Islet of Langerhans (tissue), 1 donor: ENCODE measurements around the gene PRSS57.
"Not testable (repeated sequence)": the region's sequence is repeated elsewhere in the genome, so short reads cannot be mapped to it uniquely, and the experiment has no call there.

Source experiments
- FAIRE-seq: peaks from one replicate; lab custom pipeline; 2011; peaks lifted over from hg19 to GRCh38; lab: Jason Lieb, UNC

PRSS57 gene

DNA sequence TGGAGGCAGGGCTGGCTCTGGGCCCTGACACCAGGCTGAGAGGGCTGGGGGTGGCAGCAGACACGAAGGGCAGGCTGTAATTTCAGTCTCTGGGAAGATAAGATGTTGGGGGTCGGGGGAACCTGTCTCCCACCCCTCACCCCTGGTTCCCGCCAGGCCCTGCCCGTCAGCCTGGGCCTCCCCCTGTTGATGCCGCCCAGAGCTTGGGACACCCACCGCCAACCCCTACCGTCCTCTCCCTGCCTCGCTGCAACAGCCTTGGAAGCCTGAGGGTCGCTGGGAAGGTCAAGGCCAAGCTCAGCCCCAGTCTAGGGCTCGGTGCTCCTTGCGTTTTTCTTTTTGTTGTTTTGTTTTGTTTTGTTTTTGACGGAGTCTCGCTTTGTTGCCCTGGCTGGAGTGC, 28.0 kb upstream of the PRSS57 start:
- FAIRE-seq: no peak

DNA sequence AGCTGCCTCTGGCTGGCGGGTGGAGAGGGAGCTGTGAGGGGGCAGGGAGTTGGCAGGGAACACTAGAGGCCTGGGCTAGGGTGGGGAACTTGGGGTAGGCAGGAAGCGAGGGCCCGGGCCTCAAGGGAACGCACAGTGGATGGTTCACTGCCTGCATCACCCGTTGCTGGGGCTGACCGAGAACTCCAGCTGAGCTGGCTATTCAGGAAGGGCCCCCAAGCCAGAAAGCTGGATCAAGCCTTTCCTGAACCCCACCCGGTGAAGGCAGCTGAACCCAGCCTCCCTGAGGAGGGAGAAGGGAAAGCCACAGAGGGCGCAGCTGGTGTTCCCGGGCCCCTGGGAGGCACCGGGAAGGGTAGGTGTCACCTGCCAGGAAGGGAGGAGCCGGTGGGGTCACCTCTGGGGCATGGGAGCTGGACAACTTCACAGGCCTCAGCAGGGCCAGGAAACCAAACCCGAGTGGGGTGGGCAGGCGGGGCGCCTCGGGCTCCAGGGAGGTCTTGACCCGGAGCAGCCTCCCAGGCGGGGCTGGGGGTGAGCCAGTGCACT, 27.4 kb upstream of the PRSS57 start:
- FAIRE-seq: no peak

DNA sequence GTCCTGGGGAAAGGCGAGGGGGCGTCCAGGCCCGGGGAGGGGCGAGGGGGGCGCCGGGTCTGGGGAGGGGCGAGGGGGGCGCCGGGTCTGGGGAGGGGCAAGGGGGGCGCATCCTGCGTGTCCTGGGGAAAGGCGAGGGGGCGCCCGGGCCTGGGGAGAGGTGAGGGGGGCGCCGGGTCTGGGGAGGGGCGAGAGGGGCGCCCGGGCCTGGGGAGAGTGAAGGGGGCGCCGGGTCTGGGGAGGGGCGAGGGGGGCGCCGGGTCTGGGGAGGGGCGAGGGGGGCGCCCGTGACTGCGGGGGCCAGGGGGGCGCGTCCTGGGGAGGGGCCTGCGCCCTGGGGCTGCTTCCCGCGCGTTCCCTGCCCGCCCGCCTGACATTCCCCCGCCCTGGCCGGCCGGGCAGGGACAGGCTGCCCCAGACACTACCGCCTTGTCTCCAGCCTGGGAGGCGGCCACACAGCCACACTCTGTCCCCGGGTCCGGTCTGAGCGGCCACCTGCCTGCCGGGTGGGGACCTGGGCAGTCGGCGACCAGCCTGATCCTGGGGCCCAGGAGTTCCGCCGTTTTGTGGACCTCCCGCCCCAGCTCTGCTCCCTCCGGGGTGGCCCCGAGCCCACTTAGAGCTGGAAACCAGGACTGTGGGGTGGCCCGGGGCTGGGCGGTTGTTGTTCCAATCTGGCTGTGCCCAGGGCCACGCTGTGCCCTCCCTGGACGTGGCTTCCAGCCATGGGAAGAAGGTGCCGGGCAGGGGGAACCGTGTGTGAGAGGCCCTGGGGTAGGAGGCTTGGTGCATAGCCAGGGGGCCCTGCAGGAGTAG, 25.3 kb upstream of the PRSS57 start:
- FAIRE-seq: no peak

DNA sequence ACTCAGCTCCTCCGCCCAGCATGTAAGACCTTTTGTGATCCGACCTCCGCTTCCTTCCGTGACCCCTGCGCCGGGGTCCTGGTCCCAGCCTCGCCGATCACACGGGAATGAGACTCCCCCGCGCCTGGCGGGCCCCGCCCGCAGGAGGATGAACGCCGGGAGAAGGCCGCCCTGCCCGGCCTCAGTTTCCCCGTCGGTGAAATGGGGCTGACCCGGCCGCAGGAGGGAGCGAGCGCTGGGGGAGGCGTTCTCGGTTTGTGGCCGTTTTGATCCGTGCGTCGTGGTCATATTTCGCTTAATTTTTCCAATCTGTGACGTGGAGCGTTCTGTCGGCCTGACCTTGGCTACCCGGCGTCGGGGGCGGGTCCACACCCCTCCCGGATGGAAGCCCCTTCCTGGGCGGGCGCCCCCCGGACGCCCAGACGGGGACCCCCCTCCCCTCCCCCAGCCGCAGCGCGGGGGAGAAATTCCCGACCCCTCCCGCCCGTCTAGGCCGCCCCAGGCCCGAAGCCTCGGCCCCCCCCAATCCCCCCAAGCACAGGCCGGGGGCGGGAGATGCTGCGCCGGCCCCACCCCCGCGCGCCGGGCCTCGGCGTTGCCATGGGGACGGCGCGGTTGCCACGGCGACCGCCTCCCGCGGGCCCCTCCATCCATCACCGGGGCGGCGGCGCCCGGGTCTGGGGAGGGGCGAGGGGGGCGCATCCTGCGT, 24.5 kb upstream of the PRSS57 start:
- FAIRE-seq: no peak

DNA sequence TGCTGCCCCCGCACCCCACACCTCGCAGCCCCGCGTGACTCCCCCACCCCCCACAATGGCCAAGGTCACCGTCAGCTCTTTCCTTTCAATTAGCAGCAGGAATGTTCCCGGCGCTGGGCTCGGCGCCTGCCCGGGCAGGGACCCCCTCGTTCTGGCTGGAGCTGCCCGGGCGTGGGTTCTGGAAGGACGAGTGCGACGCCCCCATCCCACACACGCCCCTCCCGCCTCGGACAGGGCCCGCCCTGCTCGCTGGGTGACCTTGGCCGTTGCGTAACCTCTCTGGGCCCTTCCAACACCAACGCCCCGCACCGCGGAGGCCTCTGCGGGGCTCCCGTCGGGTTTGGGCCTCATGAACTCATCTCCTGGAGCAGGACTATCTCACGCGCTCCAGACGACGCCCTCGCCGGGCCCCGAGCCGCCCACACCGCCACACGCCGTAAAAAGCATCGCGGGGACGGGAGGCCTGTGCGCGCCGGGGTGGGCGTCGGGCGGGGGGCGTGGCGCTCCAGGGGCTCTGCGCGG, 23.8 kb upstream of the PRSS57 start:
- no peak for FAIRE-seq

DNA sequence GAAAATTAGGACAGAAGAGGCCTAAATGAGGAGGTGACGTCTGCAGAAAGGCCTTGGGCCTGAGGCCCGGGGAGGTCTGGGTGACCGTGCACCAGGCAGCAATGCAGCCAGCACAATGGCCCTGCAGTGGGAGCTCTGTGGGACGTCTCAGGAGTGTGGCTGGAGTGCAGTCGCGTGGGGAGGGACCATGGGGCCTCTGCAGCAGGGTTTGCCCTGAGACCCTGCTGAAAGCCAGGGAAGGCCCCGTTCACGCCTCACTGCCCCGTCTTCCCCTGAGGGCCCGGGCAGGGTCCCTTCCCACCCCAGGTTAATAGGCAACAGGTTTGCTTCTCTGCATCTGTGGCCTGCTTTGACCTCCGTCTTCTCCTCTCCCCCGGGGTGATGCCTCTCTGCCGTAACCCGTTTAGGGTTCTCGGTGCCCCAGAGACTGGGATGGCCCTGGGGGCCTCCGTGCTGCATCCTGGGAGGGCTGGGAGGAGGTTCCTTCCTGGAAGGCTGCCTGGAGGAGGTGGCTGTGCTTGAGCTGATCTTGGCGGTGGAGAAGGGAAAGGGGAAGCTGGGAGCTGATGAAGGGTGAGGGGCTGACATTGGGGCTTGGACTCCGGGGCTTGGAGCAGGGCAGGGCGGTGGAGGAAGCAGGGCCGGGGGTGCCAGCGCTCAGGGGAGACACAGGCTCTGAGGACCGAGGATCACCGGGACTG, 23.1 kb upstream of the PRSS57 start:
- no peak for FAIRE-seq

DNA sequence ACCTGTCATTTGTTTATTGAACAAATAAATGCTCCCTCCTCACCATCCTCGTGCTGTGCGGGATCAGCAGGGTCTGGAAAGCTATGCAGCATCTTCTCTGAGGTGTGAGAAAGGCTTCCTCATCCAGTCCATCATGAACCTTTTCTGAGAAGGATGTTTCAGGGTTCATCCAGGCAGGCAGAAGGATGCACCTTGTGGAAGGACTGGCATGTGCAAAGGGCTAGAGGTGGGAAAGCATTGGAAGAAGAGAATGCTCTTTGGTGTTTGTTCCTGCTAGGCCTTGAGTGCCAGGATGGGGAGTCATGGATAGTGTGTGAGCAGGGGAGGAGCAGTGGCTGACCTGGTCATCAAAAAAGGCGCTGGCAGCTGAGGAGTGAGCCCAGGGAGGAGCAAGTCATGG, 20.1 kb upstream of the PRSS57 start:
- FAIRE-seq: no peak

DNA sequence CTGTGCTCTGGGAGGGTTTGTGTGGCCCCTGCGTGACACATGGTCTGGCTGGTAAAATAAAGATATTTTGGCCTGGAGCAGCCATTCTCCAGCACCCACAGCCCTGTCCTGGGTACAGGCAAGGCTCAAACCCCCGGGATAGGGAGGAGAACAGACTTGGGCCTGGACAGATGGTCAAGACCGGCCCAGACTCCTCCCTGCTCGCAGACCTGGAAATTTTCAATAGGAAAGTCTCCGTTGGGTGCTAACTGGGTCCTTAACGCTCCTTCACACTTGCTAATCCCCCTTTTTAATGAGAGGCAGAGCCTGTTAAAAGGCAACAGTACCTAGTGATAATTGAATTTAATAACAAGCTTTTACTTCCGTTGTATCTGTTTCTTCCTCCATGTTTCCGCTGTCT, 16.0 kb upstream of the PRSS57 start:
- FAIRE-seq: no peak

DNA sequence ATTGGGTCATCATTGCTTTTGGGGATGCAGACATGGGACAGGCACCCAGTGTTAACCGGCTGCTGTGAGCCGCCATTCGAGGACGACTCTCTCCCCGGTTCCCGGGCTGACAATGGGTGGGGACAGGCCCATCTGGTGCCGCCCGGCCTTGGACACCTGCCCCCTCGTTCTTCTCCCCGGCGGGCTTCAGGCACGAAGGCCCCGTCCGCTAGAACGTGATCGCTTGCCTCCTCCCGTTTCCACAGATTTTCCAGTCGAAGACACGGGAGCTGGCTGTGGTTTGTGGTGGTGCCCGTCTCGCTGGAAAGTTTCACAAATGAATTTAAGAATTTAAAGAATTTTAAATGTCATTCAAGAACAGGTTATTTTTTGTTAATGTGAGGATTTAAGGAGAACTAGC, 15.5 kb upstream of the PRSS57 start:
- FAIRE-seq: no peak

DNA sequence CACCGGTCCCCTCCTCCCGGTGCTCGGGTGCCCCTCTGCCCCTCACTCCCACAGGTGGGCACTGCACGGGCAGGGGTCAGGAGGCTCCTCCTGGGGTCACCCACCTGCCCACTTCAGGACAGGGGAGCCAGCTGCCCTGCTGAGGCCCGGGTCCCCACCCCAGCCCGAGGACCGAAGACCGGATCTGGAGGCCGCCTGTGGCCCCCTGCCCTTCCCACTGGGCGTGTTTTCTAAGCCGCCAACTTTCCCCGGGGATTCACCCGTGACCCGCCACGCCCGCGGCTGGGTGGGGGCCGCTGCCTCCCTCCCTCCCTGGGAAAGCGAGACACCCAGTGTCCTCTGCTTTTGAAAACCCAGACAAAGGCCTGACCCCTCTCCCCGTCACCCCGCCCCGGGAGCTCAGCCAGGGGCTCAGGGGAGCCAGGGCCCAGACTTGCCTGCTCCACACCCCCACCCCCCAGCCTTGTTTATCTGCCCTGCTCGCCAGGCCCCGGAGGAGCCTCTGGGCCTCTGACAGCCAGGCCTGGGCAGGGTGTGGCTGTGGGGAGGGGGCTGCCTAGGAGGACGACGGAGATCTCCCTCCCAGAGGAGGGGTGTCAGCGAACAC, 14.8 kb upstream of the PRSS57 start:
- FAIRE-seq: no peak

DNA sequence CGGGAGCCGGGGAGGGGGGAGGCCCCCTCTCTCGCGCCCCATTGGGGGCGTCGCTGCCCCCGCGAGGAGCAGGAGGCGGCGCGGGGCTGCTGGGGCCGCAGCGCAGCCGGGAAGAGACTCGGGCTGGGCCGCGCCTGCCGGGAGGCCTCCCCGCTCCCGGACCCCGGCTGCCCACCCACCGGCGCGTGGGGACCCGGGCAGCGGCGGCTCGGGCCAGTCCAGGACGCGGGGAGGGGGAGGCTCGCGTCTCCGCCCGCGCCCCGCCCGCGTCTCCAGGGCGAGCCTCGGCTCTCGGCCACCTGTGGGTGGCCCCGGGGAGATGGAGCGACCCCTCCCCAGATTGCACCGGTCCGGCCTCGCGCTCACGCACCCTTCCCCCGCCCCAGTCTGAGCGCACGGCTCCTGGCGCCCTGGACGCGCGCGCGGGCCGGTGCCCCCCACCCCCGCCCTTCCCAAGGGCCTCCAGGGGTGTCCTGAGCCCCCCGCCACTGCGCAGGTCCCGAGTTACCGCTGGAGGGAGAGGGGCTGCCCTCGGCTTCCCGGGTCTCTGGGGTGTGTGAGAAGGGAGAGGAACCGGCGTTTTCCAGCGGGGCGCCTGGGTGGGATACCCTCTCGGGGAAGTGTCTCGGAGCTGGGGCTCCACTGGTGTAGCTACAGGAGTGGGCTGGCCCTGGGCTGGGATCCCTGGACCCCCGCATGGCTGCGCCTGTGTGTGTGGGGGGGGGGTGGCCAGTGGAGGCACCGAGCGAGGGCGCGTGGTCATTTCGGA, 14.1 kb upstream of the PRSS57 start:
- no peak for FAIRE-seq

DNA sequence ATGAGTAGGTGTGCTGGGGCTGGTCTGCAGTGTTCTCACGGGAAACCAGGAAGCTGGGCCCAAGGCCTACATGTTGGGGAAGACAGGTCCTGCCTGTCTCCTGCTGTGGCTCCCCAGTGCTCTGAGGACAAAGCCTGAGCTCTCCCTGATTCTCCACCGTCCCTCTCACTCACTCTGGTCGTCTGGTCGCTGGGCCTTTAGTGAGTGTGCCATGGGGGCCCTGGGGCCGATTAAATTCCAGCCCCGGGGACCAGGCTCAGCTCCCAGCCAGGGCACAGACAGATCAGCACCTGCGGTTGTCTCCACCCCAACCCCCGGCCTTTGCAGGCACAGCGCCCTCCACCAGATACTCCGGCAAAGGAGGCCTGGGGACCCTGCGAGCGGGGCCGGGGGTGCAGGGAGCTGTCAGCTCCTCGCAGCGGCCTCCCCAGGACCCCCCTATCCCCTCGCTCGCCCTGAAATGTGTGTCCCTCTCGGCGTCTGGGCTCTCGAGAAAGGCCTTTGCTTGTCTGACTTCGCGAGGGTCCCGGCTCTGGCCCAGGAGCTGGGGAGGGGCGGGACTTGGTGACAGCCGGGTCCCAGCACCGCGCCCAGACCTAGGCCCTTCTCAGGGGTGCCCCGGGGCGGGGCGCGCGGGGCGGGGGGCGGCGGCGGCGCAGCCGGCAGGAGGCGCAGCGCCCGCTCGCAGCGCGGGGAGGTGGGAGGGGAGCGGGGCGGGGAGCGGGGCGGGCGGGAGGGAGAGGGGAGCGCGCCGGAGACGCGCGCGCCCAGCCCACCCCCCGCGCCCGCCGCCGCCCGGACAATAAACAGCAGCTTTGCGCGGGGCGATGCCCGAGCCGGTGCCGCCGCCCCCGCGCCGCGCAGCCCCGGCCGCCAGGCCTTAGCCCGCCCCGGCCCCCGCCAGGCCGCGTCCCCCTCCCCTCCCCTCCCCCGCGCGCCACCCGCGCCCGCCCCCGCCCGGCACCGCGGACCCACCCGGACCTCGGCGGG, 13.2 kb upstream of the PRSS57 start, which contains the start of gene PALM:
Gene PALM, plus strand, starts transcription at position 782 of the 990 bp plus-strand sequence. CDS start 212 bp downstream, outside the sequence.
- no peak for FAIRE-seq

DNA sequence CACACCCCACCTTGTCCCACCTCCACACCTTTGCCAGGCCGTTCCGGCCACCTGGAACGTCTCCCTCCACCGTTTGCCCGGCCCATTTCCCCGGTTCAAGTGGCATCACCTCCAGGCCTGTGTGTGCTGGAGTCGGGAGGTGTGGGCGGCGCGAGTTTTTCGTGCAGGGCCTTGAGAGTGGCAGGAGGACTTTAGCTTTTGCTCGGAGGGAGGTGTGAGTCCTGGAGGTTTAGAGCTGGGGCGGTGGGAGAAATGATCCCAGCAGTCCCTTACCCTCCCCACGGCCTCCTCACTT, 9.1 kb upstream of the PRSS57 start:
- FAIRE-seq: no peak

DNA sequence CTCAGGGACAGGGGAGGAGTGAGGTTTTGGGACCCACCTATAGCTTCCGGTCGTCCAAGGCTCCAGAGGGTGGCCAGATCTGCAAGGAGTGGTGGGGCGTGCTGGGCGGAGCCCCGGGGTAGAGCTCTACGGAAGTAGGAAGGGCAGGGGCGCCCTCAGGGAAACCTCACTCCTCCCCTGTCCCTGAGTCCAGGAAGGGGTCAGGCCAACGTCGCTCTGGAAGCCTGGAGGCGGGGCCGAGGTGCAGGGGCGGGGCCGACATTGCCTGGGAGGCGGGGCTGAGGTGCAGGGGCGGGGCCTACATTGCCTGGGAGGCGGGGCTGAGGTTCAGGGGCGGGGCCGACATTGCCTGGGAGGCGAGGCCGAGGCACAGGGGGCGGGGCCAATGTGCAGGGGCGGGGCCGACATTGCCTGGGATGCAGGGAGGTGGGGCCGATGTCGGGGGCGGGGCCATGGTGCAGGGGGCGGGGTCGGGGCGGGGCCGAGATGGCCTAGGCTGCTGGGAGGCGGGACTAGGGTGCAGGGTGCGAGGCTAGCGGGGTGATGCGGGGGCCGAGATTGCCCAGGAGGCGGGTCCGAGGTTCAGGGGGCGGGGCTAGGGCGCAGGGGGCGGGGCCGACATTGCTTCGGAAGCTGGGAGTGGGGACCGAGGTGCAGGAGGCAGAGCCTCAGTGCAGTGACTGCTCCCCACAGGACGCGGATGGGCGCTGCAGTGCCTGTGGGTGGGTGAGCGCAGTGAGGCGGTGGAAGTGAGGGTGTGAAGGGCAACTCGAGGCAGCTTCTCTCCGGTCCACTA, 8.6 kb upstream of the PRSS57 start:
- no peak for FAIRE-seq

DNA sequence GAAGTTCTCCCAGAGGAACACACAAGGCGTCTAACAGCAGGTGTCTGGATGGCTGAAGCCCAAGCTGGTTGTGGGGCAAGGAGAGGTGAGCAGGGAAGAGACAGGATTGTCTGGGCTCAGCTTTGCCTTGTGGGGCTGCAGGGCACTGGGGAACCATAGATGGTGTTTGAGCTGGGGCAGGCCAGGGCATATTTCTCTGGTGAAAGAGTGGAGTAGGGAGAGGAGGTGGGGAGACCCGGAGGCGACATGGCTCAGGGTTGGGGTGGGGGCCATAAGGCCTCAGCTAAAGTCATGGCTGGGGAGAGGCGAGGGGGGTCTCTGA, 8.0 kb upstream of the PRSS57 start:
- no peak for FAIRE-seq

DNA sequence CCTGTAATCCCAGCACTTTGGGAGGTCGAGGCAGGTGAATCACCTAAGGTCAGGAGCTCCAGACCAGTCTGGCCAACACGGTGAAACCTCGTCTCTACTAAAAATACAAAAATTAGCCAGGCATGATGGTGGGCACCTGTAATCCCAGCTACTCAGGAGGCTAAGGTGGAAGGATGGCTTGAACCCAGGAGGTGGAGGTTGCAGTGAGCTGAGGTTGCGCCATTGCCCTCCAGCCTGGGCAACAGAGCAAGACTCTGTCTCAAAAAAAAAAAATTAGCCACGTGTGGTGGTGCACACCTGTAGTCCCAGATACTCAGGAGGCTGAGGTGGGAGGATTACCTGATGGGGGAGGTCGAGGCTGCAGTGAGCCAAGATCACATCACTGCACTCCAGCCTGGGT, 7.6 kb upstream of the PRSS57 start:
- not testable (repeated sequence) for FAIRE-seq

DNA sequence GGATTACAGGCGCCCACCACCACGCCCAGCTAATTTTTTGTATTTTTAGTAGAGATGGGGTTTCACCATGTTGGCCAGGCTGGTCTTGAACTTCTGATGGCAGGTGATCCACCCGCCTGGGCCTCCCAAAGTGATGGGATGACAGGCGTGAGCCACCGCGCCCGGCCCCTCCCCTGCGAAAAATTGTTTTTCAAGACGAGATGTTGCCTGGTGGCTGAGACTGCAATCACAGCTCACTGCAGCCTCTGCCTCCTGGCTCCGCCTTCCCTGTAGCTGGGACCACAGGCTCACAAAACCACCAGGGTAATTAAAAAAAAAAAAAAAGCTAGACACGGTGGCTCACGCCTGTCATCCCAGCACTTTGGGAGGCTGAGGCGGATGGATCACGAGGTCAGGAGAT, 4.6 kb upstream of the PRSS57 start:
- FAIRE-seq: not testable (repeated sequence)

DNA sequence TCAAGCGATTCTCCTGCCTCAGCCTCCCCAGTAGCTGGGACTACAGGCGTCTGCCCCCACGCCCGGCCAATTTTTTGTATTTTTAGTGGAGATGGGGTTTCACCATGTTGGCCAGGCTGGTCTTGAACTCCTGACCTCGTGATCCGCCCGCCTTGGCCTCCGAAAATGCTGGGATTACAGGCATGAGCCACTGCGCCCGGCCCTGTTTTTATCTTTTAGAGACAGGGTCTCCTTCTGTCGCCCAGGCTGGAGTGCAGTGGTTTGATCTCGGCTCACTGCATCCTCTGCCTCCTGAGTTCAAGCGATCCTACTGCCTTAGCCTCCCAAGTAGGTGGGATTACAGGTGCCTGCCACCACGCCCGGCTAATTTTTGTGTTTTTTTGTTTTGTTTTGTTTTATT, 3.3 kb upstream of the PRSS57 start:
- not testable (repeated sequence) for FAIRE-seq

DNA sequence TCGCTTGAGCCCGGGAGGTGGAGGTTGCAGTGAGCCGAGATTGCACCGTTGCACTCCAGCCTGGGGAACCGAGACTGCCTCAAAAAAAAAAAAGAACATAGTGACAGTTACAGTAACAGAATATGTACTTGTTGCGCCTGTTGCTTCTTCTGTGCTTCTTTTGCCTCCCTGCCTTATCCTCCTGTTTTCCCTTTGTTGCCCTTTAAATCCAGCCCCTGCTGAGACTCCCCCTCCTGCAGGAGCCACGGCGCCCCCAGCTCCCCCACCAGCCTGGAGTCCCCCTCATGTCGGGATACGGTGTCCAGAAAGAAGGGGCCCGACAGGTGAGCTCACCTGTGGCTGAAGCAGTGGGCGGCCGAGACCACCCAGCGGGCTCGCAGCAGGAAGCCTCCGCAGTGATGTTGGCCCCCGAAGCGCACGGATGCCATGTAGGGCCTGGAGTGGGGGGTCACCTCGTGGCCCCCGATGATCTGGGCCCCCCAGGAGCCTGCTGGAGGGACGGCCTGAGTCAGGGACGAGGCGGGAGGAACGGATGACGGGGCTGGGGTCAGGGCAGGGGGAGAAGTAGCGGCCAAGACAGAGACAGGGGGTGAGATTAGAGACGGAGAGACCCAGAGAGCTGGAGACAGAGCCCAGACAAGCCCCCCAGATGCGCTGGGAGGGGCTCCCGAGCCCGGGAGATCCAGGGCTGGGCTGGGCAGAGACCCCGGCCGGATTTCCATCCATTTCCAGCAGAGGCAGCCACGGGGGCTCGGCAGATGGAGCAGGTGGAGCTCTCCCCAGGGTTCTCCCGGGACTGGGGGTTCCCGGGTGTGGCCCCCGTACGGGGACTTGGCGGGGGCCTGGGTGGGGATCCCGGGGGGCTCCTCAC, 536 bp downstream of the PRSS57 start:
- no peak for FAIRE-seq
